ENCODE results near the gene ANAPC10.

DNA sequence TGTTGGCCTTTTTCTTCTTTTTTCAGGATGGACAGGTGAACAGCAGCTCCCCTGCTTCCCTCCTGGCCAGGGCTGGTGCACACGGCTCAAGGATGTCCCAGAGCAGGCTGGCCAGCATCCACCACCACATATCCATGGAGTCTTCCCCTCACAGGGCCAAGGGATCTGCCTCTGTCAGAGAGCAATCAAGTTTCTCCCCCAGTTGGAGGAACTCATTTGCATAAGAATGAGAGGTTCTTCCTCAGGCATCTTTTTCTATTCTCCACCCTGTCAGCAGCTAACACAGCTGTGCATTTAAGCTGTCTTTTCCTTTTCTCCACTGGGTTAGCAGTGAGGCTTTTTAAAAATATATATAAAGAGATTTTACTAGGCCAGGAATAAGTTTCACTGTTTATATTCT, 143.8 kb downstream of the ANAPC10 start:
- no peak for TF ChIP-seq EZH2phosphoT487 (IDR thresholded peaks at IDR 0.05; ENCODE audit: borderline replicate concordance, low read depth)
- TF ChIP-seq NFIC (IDR thresholded peaks at IDR 0.05; ENCODE audit: borderline replicate concordance): no peak
- no peak for TF ChIP-seq POLR2AphosphoS5 (IDR thresholded peaks at IDR 0.05; ENCODE audit: low read depth, low read length)
- TF ChIP-seq, protein P1, sequence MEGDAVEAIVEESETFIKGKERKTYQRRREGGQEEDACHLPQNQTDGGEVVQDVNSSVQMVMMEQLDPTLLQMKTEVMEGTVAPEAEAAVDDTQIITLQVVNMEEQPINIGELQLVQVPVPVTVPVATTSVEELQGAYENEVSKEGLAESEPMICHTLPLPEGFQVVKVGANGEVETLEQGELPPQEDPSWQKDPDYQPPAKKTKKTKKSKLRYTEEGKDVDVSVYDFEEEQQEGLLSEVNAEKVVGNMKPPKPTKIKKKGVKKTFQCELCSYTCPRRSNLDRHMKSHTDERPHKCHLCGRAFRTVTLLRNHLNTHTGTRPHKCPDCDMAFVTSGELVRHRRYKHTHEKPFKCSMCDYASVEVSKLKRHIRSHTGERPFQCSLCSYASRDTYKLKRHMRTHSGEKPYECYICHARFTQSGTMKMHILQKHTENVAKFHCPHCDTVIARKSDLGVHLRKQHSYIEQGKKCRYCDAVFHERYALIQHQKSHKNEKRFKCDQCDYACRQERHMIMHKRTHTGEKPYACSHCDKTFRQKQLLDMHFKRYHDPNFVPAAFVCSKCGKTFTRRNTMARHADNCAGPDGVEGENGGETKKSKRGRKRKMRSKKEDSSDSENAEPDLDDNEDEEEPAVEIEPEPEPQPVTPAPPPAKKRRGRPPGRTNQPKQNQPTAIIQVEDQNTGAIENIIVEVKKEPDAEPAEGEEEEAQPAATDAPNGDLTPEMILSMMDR (IDR thresholded peaks at IDR 0.05): no peak
- no peak for TF ChIP-seq RAD21 (IDR thresholded peaks at IDR 0.05; ENCODE audit: low read length)

Measured in SK-N-SH (cell line).